GM23248 (cell line): ENCODE data around the gene NCAM2. TPM values are rescaled to one million over a fixed set of nuclear protein-coding genes. Genes with fewer than 3 reads are reported as not detected.

Experiments used
- DNase-seq: peaks from one replicate; pipeline ENCODE4 v3.0.0-alpha.2; 2015
- H2AFZ ChIP-seq: fragments of 200-600 bp; sonication (generic); 2 replicates; pipeline ENCODE4 v1.6.1; 2016; ENCODE audit warnings: antibody characterized with exemption
- H3F3A ChIP-seq: fragments of 200-600 bp; sonication (generic); 2 replicates; pipeline ENCODE4 v1.6.1; 2016; ENCODE audit warnings: mild to moderate bottlenecking, antibody characterized with exemption, mixed run types; ENCODE audit not compliant: insufficient read depth
- H3K27ac ChIP-seq: fragments of 200-600 bp; sonication (generic); 2 replicates; pipeline ENCODE4 v1.5.1; 2016; ENCODE audit warnings: mild to moderate bottlenecking
- H3K27me3 ChIP-seq: fragments of 200-600 bp; sonication (generic); replicated peaks from 2 replicates; pipeline ENCODE4 v1.6.1; 2016; ENCODE audit warnings: mild to moderate bottlenecking; ENCODE audit not compliant: insufficient read depth
- H3K36me3 ChIP-seq: fragments of 200-600 bp; sonication (generic); 2 replicates; pipeline ENCODE4 v1.6.1; 2016; ENCODE audit warnings: low read depth, mild to moderate bottlenecking
- H3K4me1 ChIP-seq: fragments of 200-600 bp; sonication (generic); 2 replicates; pipeline ENCODE4 v1.6.1; 2016; ENCODE audit warnings: mild to moderate bottlenecking; ENCODE audit not compliant: insufficient read depth
- H3K4me2 ChIP-seq: fragments of 200-600 bp; sonication (generic); one replicate; pipeline ENCODE4 v1.6.1; 2016; ENCODE audit warnings: mild to moderate bottlenecking; ENCODE audit not compliant: unreplicated experiment
- H3K4me3 ChIP-seq: fragments of 200-600 bp; sonication (generic); 2 replicates; pipeline ENCODE4 v1.5.1; 2016; ENCODE audit warnings: mild to moderate bottlenecking
- H3K79me2 ChIP-seq: fragments of 200-600 bp; sonication (generic); 2 replicates; pipeline ENCODE4 v1.6.1; 2016; ENCODE audit warnings: mild to moderate bottlenecking; ENCODE audit not compliant: insufficient read depth
- H3K9ac ChIP-seq: fragments of 200-600 bp; sonication (generic); 2 replicates; pipeline ENCODE4 v1.6.1; 2016; ENCODE audit warnings: mild to moderate bottlenecking
- H3K9me2 ChIP-seq: fragments of 200-600 bp; sonication (generic); 2 replicates; pipeline ENCODE4 v1.6.1; 2016; ENCODE audit warnings: mixed run types, mild to moderate bottlenecking, moderate library complexity; ENCODE audit not compliant: insufficient read depth
- H3K9me3 ChIP-seq: fragments of 200-600 bp; sonication (generic); one replicate; pipeline ENCODE4 v1.6.1; 2017; ENCODE audit warnings: low read depth
- H4K20me1 ChIP-seq: fragments of 200-600 bp; sonication (generic); 2 replicates; pipeline ENCODE4 v1.6.0; 2016; ENCODE audit not compliant: insufficient read depth
- EZH2 ChIP-seq: fragments of 200-600 bp; sonication (generic); IDR thresholded peaks from 2 replicates; pipeline ENCODE4 v1.6.1; 2018; ENCODE audit warnings: antibody characterized with exemption, mild to moderate bottlenecking; ENCODE audit not compliant: insufficient read depth, poor library complexity, severe bottlenecking
- EZH2phosphoT487 ChIP-seq: fragments of 200-600 bp; sonication (generic); IDR thresholded peaks from 2 replicates; pipeline ENCODE4 v1.6.1; 2018; ENCODE audit warnings: antibody characterized with exemption, moderate library complexity, mild to moderate bottlenecking, low read depth; ENCODE audit not compliant: insufficient read depth
- WGBS, 2 experiments: methylation state at CpG; one replicate each; pipeline ENCODE4 v1.1.6; 2015 to 2017; ENCODE audit warnings: low lambda C conversion rate in 2 of 2, low coverage in 1 of 2; ENCODE audit errors: missing lambda C conversion rate in 2 of 2; 5-methylcytosine and 5-hydroxymethylcytosine counted together
- in situ Hi-C: fragments of 300-500 bp; cut with MboI; formaldehyde crosslinking; loops from 2 replicates; pipeline ENCODE4 v1.15.0; 2020
- polyA plus RNA-seq: library from polyadenylated mRNA; unstranded; fragments of >200 nt; fragmentation: Nextera tagmentation; extraction: Ambion mirVana; gene quantifications from 2 replicates; pipeline ENCODE4 v1.2.1, GENCODE V29; 2016
- total RNA-seq: library from RNA; depleted of rRNA; stranded (reverse); fragments of >200 nt; shearing (Covaris generic); gene quantifications from 2 replicates; pipeline ENCODE4 v1.2.3, GENCODE V29; 2014

NCAM2 gene
- total and polyA plus RNA-seq, 2 experiments from 2014 or later: 1.3 to 1.7 TPM

GRCh38 chr21:21039624-21040170, 41.5 kb downstream of the NCAM2 start:
- Histone ChIP-seq H3K4me2 (no peak overlapping the region), H2AFZ (no peak overlapping the region), H3K36me3 (no peaks in the 10 kb centered on the region), H3K9ac (no peak overlapping the region), H3K4me3 (no peak overlapping the region), H3F3A (no peaks in the 10 kb centered on the region), H3K27me3 (no peaks in the 10 kb centered on the region), H4K20me1 (no peaks in the 10 kb centered on the region), H3K9me2 (no peaks in the 10 kb centered on the region), H3K9me3 (peaks cover 4% of the 10 kb centered on the region), H3K79me2 (no peaks in the 10 kb centered on the region), H3K4me1 (no peaks in the 10 kb centered on the region), H3K27ac (no peak overlapping the region)
- 58 to 61% methylated on average over 6 of the region's 6 CpGs for WGBS, 2 experiments
- TF ChIP-seq EZH2phosphoT487 (no peak), EZH2 (no peak)
- DNase-seq: no peak
- in situ Hi-C loops: no loop called here

GRCh38 chr21:21045518-21045917, 47.3 kb downstream of the NCAM2 start:
- Histone ChIP-seq H3K79me2 (no peaks in the 10 kb centered on the region), H4K20me1 (no peaks in the 10 kb centered on the region), H2AFZ (no peak overlapping the region), H3K9me3 (peaks cover 4% of the 10 kb centered on the region), H3K4me2 (no peak overlapping the region), H3K4me3 (no peak overlapping the region), H3K36me3 (no peaks in the 10 kb centered on the region), H3F3A (no peaks in the 10 kb centered on the region), H3K9ac (no peak overlapping the region), H3K27ac (no peak overlapping the region), H3K9me2 (no peaks in the 10 kb centered on the region), H3K4me1 (no peaks in the 10 kb centered on the region), H3K27me3 (no peaks in the 10 kb centered on the region)
- in situ Hi-C loops: no loop called here
- no peak for DNase-seq
- WGBS, 2 experiments: 30 to 32% methylated on average over 3 of the region's 3 CpGs
- TF ChIP-seq EZH2phosphoT487 (no peak), EZH2 (no peak)

GRCh38 chr21:21046063-21046462, 47.9 kb downstream of the NCAM2 start:
- no peaks in the 10 kb centered on the region for H4K20me1 ChIP-seq
- no peak overlapping the region for H2AFZ ChIP-seq
- H3K9ac ChIP-seq: no peak overlapping the region
- H3K27ac ChIP-seq: no peak overlapping the region
- H3K79me2 ChIP-seq: no peaks in the 10 kb centered on the region
- in situ Hi-C loops: no loop called here
- H3K4me1 ChIP-seq: no peaks in the 10 kb centered on the region
- H3K9me2 ChIP-seq: no peaks in the 10 kb centered on the region
- 18 to 21% methylated on average over 2 of the region's 2 CpGs for WGBS, 2 experiments
- H3K4me2 ChIP-seq: no peak overlapping the region
- H3F3A ChIP-seq: no peaks in the 10 kb centered on the region
- no peak for DNase-seq
- H3K27me3 ChIP-seq: no peaks in the 10 kb centered on the region
- no peaks in the 10 kb centered on the region for H3K36me3 ChIP-seq
- TF ChIP-seq EZH2phosphoT487: no peak
- no peak for TF ChIP-seq EZH2
- H3K4me3 ChIP-seq: no peak overlapping the region
- peaks cover 4% of the 10 kb centered on the region for H3K9me3 ChIP-seq

- H2AFZ ChIP-seq: no peak overlapping the region
- H3K4me1 ChIP-seq: no peaks in the 10 kb centered on the region
These were observed 53.2 kb downstream of the NCAM2 start for GRCh38 chr21:21051109-21052055.

More at GRCh38 chr21:21051109-21052055, 53.2 kb downstream of the NCAM2 start:
- no peaks in the 10 kb centered on the region for H4K20me1 ChIP-seq
- no peaks in the 10 kb centered on the region for H3F3A ChIP-seq
- H3K36me3 ChIP-seq: no peaks in the 10 kb centered on the region
- no peak overlapping the region for H3K9ac ChIP-seq
- 51 to 52% methylated on average over 4 of the region's 4 CpGs for WGBS, 2 experiments
- no peak for DNase-seq
- H3K4me2 ChIP-seq: no peak overlapping the region
- no peak overlapping the region for H3K4me3 ChIP-seq
- no peaks in the 10 kb centered on the region for H3K9me3 ChIP-seq
- no peaks in the 10 kb centered on the region for H3K9me2 ChIP-seq
- H3K27me3 ChIP-seq: no peaks in the 10 kb centered on the region
- no peak overlapping the region for H3K27ac ChIP-seq
- in situ Hi-C loops: no loop called here
- no peak for TF ChIP-seq EZH2
- no peak for TF ChIP-seq EZH2phosphoT487
- H3K79me2 ChIP-seq: no peaks in the 10 kb centered on the region
